Naive B cell (primary cell): Measurements from ENCODE around the gene FOXO3. TPM values are rescaled to one million over a fixed set of nuclear protein-coding genes. Genes with fewer than 3 reads are reported as not detected.
A peak's percentile ranks its signal among the peaks of the same experiment; 100 is the strongest.

Experiments used
- ATAC-seq, 2 donors: fragments of 150-1000 bp; cut with Tn5 transposase; 2 replicates each; pipeline ENCODE4 v1.10.0; 2021; ENCODE audit warnings: low read depth in 2 of 2, mild to moderate bottlenecking in 2 of 2, moderate library complexity in 2 of 2
- DNase-seq: peaks from one replicate; pipeline ENCODE4 v3.0.0; 2022
- H3K27ac Mint-ChIP-seq, 6 donors: one replicate each; pipeline ENCODE4 v1.8.0; 2020 to 2022; ENCODE audit warnings: mild to moderate bottlenecking in 6 of 6, mixed read lengths in 6 of 6, moderate library complexity in 5 of 6, inconsistent platforms in 2 of 6
- H3K27me3 Mint-ChIP-seq, 3 donors: one replicate each; pipeline ENCODE4 v1.8.0; 2021 to 2022; ENCODE audit warnings: mixed read lengths in 3 of 3, mild to moderate bottlenecking in 1 of 3
- H3K36me3 Mint-ChIP-seq, 2 donors: one replicate each; pipeline ENCODE4 v1.8.0; 2020 to 2022; ENCODE audit warnings: mixed read lengths in 2 of 2, inconsistent platforms in 1 of 2, mild to moderate bottlenecking in 1 of 2
- H3K4me1 Mint-ChIP-seq, 3 donors: one replicate each; pipeline ENCODE4 v1.8.0; 2020 to 2022; ENCODE audit warnings: mixed read lengths in 3 of 3, inconsistent platforms in 1 of 3, mild to moderate bottlenecking in 1 of 3, moderate library complexity in 1 of 3
- H3K4me3 Mint-ChIP-seq, 8 donors: one replicate each; pipeline ENCODE4 v1.8.0; 2020 to 2022; ENCODE audit warnings: mild to moderate bottlenecking in 8 of 8, mixed read lengths in 8 of 8, moderate library complexity in 8 of 8, inconsistent platforms in 2 of 8
- H3K9me3 Mint-ChIP-seq, 7 donors: one replicate each; pipeline ENCODE4 v1.8.0; 2020 to 2022; ENCODE audit warnings: mixed read lengths in 7 of 7, mild to moderate bottlenecking in 5 of 7, inconsistent platforms in 2 of 7, moderate library complexity in 1 of 7
- polyA plus RNA-seq, 6 donors: library from polyadenylated mRNA; unstranded; fragments of 300-500 nt; fragmentation: Illumina TruSeq; gene quantifications; one replicate each; pipeline ENCODE4 v1.2.3, GENCODE V29; 2021; ENCODE audit warnings: low read depth in 6 of 6

Gene FOXO3
- polyA plus RNA-seq, 6 donors from 2014 or later = 9.9 to 25.6 (median 13.6) TPM

DNA sequence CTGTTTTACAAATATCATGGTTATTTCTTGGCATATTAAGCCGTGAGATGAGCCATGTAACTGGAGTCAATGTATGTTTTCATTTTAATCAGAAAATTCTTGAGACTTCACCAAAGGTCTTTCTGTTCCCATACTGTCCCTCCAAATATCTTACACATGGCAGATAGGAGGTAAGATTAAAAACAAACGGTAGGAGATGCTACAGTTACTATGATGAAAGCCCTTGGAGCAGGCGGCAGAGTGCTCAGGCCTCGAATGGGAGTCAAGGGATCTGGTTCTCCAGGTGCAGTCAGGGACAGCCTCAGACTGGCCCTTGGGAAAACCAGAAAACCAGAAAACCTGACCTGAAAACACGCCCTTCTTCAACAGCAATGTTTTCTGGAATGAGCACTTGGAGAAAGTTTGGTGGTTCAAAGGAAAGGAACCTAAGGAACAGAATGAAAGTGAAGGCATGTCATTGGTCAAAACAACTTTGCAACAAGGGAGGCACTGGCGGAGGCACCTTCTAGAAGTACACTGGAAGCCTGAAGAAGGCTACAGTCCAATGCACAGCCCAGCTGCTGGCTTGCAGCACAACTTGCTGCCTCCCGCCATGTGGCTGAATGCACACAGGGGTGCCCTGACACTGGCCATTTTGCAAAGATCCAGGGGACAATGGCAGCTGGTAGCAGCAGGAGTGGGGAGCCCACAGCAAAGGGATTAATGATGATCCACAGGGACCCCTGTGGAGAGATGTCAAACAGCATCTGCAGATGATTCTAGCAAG lies 17.4 kb upstream of the FOXO3 start:
- Mint-ChIP-seq H3K9me3 (peaks cover 0 to 9% (median 0%) of the 10 kb centered on the region in 7 donors), H3K4me3 (no peak overlapping the region), H3K36me3 (no peaks in the 10 kb centered on the region), H3K4me1 (peaks cover 7 to 18% (median 15%) of the 10 kb centered on the region in 3 donors), H3K27ac (no peak overlapping the region), H3K27me3 (peaks cover 0 to 15% (median 6%) of the 10 kb centered on the region in 3 donors)
- DNase-seq (no peak), ATAC-seq (no peak)

DNA sequence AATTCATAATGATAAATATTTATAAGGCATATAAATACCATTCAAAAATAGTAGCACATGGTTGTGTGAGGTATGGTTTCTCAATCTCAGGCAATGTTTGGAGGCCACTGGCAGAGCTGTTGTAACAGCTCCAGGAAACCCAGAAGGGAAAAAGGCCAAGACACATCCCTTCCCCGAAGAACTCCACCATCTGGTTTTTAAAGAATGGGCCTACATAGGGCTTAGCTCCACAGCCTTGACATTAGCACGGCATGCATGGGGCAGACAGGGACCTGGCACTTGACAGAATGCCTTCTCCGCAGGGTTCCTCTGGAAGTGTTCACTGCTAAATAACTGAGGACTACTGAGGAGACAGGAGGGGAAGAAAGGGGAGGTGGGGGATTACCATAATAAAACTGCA lies 16.1 kb upstream of the FOXO3 start:
- Mint-ChIP-seq H3K4me1 (peaks cover 7 to 18% (median 15%) of the 10 kb centered on the region in 3 donors), H3K9me3 (peaks cover 0 to 6% (median 0%) of the 10 kb centered on the region in 7 donors), H3K36me3 (no peaks in the 10 kb centered on the region), H3K27me3 (peaks cover 0 to 15% (median 6%) of the 10 kb centered on the region in 3 donors), H3K4me3 (no peak overlapping the region), H3K27ac (no peak overlapping the region)
- no peak for DNase-seq
- no peak for ATAC-seq

DNA sequence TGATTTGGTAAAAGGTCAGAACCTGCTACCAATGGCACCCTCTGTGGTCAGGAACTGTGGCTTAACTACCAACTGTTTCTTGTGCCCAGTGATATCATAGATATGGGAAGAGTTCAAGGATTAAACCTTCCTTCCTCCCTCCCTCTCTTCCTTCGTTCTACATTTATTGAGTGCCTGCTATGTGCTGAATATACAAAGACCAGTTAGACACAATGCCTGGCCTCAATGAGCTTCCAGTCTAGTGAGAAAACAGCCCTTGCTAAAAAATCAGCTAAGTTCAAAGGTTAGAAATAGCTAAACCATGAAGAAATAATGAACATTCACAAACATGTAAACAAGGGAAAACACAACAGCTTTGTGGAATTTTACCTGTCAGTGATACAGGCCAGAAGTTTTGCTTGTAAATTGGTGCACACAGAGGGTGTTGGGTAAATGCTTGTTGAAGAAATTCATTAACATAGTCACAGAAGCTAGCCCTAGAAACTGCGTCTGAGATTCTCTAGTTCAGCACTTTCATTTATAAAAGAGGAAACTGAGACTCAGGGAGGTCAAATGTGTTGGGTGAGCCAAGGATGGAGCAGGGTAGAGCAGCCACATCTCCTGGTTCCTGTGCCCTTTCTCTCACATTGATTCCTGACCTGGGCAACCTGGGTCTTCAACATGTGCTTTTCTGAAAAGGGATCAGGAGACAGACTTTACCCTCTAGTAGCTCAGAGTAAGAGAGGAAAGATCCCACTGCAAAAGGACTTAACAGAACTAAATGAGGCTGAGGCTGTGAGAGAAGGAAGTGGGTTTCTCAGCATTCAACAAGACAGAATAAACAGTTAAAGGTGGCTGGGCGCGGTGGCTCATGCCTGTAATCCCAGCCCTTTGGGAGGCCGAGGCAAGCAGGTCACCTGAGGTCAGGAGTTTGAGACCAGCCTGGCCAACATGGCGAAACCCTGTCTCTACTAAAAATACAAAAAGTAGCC lies 14.4 kb upstream of the FOXO3 start:
- no peak for DNase-seq
- no peak overlapping the region for H3K27ac Mint-ChIP-seq
- no peak overlapping the region for H3K4me3 Mint-ChIP-seq
- ATAC-seq = no peak
- H3K36me3 Mint-ChIP-seq = no peaks in the 10 kb centered on the region
- H3K9me3 Mint-ChIP-seq = no peaks in the 10 kb centered on the region
- peaks cover 7 to 18% (median 15%) of the 10 kb centered on the region in 3 donors for H3K4me1 Mint-ChIP-seq
- H3K27me3 Mint-ChIP-seq = peaks cover 0 to 15% (median 6%) of the 10 kb centered on the region in 3 donors

DNA sequence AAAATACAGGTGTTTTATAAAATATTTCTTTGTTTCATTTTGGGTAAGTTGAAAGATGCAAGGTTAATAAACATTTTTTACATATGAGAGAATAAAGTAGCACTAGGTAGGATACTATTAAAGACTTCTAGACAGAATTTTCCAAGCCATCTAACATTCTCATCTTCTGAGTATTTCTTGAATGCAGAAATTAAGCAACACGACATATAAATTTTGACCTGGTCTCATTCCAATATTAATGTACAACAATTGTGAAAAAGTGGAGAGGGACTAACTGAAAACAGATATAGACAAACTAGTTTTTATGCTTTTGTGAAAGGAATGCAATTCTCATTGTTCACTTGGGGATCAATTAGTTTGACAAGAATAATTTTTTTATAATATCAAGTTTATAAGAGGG lies 11.5 kb upstream of the FOXO3 start:
- Mint-ChIP-seq H3K36me3 (peaks cover 0 to 3% of the 10 kb centered on the region in 2 donors), H3K27me3 (peaks cover 0 to 6% (median 0%) of the 10 kb centered on the region in 3 donors), H3K4me1 (peaks cover 0 to 15% (median 9%) of the 10 kb centered on the region in 3 donors), H3K9me3 (no peaks in the 10 kb centered on the region), H3K27ac (no peak overlapping the region), H3K4me3 (no peak overlapping the region)
- ATAC-seq (no peak), DNase-seq (no peak)

DNA sequence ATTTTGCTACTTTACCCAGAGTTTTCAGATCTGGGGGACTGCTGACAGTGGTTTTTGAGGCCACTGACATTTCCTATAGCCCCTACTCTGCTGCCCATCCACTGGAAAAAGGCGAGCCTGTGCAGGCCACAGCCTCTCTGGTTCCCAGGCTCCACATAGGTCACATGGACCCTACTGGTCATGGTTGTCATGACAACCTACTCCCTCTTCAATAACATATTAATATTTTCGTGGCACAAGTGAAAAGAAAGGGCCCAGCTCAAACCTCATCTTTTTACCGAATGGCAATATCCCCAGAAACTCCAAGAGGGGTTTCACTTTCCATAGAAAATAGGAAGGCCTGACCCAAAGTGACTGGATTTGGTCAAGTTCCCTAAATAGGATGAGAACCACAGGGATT lies 11.0 kb upstream of the FOXO3 start:
- H3K27ac Mint-ChIP-seq = no peak overlapping the region
- DNase-seq (no peak), ATAC-seq (no peak)
- peaks cover 0 to 15% (median 9%) of the 10 kb centered on the region in 3 donors for H3K4me1 Mint-ChIP-seq
- H3K4me3 Mint-ChIP-seq = no peak overlapping the region
- H3K9me3 Mint-ChIP-seq = no peaks in the 10 kb centered on the region
- H3K27me3 Mint-ChIP-seq = peaks cover 0 to 6% (median 0%) of the 10 kb centered on the region in 3 donors
- H3K36me3 Mint-ChIP-seq = peaks cover 0 to 3% of the 10 kb centered on the region in 2 donors

DNA sequence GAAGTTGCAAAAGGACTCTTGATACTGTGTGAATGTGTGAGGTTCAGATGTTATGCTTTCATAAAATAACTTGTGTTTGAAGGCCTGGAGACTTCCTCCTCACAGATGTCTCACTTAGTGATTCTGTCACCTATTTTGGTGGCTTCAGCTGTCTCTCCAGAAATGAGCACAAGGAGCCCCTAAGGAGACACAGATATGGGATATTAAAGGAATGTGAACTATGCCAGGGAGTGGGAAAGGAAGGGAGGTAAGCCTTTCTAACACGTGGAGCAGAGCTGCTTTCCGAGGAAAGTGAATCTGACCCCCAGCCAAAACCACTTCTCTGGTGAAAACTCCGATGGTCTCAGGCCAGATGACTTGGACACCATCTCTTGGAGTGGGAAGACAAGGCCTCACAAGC lies 10.5 kb upstream of the FOXO3 start:
- Mint-ChIP-seq H3K36me3 (peaks cover 0 to 3% of the 10 kb centered on the region in 2 donors), H3K27me3 (peaks cover 2 to 6% (median 3%) of the 10 kb centered on the region in 3 donors), H3K4me3 (no peak overlapping the region), H3K9me3 (no peaks in the 10 kb centered on the region), H3K4me1 (peaks cover 0 to 15% (median 9%) of the 10 kb centered on the region in 3 donors), H3K27ac (peak overlapping the region in 1 of 6 donors; percentile 54)
- ATAC-seq (no peak), DNase-seq (no peak)

DNA sequence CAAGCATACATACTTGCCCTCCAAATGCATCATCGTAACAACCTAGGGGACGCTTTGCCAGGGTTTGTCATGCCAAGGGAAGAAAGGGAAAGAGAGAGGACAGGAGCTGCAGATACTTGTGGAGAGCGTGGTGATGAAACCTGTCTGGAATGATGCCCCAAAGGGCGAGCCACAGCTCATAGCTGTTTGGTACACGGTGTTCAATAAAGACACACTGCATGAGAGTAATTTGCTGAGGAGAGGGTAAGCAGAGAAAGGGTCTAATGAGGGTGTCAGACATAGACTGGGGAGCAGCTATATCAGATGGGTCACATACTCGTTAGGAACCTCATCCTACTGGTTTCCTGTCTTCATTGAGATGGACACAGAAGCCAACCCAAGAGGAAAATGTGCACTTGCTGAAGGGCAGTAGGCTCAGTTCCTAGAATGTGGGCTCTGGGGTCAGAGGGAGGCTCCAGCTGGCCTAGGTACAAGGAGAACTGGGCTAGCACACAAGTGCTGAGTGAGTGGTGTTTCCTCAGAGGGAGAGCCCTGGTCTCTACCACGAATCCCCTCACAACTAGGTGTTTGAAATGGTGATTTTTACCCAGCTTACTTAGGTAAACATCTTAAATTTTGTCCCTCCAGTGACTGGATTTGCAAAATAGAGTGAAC lies 5.2 kb upstream of the FOXO3 start:
- Mint-ChIP-seq H3K4me1 (peaks cover 4 to 16% (median 11%) of the 10 kb centered on the region in 3 donors), H3K4me3 (peak overlapping the region in 1 of 8 donors; percentile 100), H3K27ac (no peak overlapping the region), H3K36me3 (peaks cover 0 to 3% of the 10 kb centered on the region in 2 donors), H3K9me3 (no peaks in the 10 kb centered on the region), H3K27me3 (peaks cover 7 to 15% (median 13%) of the 10 kb centered on the region in 3 donors)
- DNase-seq = no peak
- ATAC-seq = no peak

DNA sequence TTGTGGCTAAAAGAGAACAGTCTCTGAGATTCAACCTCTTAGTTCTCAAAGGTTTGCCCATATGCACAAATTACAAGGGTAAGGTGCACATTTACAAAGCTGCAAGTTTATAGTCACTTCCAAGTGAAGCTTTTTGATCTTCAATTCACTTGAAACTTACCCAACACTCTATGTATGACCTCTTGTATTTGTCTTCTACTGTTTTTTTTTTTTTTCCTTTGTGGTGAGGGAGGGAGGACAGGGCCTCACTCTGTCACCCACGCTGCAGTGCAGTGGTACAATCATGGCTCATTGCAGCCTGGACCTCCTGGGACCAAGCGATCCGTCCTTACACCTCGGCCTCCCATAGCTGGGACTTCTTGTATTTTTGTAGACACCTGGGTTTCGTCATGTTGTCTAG lies 4.5 kb upstream of the FOXO3 start:
- Mint-ChIP-seq H3K4me1 (peaks cover 4 to 16% (median 11%) of the 10 kb centered on the region in 3 donors), H3K9me3 (no peaks in the 10 kb centered on the region), H3K36me3 (peaks cover 0 to 3% of the 10 kb centered on the region in 2 donors), H3K27me3 (peaks cover 7 to 15% (median 13%) of the 10 kb centered on the region in 3 donors), H3K27ac (peak overlapping the region in 1 of 6 donors; percentile 70), H3K4me3 (peak overlapping the region in 5 of 8 donors; percentile 38 to 100 (median 85))
- ATAC-seq (no peak), DNase-seq (no peak)

DNA sequence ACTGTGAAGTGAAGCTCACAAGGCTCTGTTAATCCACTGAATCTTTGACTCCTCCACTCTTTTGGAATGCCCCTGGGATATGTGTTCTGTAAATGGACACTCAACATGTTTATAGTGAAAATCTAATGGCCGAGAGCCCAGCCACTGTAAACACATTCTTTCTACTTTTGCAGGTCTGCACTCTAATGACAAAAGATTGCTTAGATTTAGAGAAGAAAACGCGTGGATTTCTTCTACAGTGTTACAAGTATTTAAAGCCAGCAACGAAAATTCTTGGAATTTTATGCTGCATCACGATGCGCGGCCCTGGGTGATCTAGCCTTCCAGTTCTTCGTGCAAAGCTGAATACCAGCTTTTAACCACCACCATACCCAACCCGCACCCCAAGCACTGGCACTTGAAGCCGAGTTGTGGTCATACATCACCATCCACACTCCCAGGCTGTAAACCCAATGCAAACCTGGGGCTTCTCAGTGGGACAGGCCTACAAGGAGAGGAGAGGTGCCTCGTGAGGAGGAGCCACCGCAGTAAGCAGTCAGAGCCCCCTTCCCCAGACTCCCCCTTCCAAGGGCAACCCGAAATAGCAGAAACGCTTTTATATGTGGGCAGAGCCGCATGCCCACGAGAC lies 3.7 kb upstream of the FOXO3 start:
- H3K27me3 Mint-ChIP-seq = peaks cover 7 to 15% (median 13%) of the 10 kb centered on the region in 3 donors
- peaks cover 7 to 20% (median 12%) of the 10 kb centered on the region in 3 donors for H3K4me1 Mint-ChIP-seq
- DNase-seq (no peak), ATAC-seq (no peak)
- peak overlapping the region; percentile 73 to 99 (median 88) for H3K27ac Mint-ChIP-seq
- H3K9me3 Mint-ChIP-seq = no peaks in the 10 kb centered on the region
- H3K36me3 Mint-ChIP-seq = peaks cover 0 to 3% of the 10 kb centered on the region in 2 donors
- H3K4me3 Mint-ChIP-seq = peak overlapping the region; percentile 82 to 100 (median 96)

DNA sequence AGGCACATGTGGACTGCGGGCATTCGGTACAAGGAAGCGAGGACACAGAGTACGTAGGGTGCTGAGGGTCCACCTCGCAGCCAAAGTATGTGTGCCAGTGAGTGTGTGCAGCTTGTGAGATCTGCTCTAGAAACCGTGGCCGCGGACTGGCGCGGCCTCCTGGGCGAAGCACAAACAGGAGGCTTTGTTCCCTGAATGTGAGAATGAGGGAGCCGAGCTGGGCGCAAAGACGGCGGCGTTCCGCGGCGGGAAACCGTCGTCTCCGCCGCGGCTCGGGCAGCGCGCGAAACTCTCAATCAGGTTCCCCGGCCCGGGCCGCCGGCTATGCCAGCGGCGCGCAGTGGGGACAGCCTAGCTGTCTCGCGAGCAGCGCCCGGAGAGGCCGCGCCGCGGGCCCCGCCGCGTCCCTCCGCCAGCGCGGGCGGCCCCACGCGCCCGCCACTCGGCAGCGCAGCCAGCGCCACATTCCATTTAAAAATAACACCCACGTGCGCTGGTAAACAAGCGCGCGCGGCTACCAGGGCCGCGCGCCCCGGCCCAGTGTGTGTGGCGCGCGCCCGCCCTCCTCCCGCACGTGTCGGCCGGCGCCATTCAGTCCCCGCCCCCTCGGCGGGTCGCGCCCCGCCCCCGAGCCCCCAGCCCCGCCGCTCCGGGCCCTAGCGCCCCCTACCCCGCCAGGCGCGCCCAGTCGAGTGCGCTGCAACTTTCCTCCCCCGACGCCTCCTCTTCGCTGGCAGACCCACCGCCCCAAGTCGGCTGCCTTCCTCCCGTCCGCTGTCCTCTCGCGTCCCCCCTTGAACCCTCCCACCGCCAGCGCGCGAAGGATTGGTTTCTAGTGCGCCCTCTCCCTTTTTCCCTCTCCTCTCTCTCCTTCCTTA lies 3.0 kb upstream of the FOXO3 start:
- peaks cover 7 to 15% (median 13%) of the 10 kb centered on the region in 3 donors for H3K27me3 Mint-ChIP-seq
- H3K4me3 Mint-ChIP-seq = peak overlapping the region; percentile 82 to 100 (median 98)
- H3K9me3 Mint-ChIP-seq = no peaks in the 10 kb centered on the region
- H3K27ac Mint-ChIP-seq = peak overlapping the region; percentile 99 to 100 (median 100)
- peaks cover 0 to 3% of the 10 kb centered on the region in 2 donors for H3K36me3 Mint-ChIP-seq
- ATAC-seq = peak; percentile 32 to 43
- DNase-seq = peak; percentile 75
- H3K4me1 Mint-ChIP-seq = peaks cover 15 to 25% (median 17%) of the 10 kb centered on the region in 3 donors

DNA sequence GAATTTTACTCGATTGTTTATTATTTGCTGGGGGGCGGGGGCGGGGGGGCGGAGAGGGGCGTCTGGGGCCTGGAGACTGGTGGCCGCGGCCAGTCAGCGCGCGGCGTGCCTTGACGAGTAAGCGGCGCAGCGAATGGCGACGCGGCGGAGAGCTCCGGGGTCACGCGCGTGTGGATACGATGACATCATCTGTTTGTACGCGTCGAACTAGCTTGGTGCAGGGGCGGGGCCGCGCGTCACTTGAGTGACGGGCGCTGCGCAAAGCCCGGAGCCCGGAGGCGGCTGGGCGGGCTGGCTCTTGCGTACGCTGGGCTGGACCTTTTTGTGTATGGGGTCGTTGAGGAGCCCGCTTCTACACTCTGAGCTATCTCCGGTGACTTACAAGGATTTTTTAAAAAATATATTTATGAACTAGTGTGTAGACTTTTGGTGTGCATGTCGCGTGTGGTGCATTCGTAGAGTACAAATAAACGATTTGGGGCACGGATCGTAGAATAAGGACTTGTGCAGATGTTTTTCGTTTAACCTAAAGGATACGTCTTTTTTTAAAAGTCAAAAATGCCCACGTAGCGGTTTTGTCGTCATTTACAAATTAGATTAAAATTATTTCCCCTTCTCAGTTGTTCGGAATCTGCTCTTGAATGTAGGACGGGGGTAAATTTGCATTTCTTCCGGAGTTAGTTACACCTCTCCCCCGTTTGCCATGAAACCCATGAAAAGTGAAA lies 2.2 kb upstream of the FOXO3 start:
- no peaks in the 10 kb centered on the region for H3K9me3 Mint-ChIP-seq
- H3K4me3 Mint-ChIP-seq = peak overlapping the region; percentile 82 to 100 (median 98)
- peak overlapping the region; percentile 99 to 100 (median 100) for H3K27ac Mint-ChIP-seq
- peaks cover 21 to 25% (median 23%) of the 10 kb centered on the region in 3 donors for H3K4me1 Mint-ChIP-seq
- ATAC-seq (peak; percentile 65 to 71), DNase-seq (peak; percentile 96)
- H3K36me3 Mint-ChIP-seq = peaks cover 0 to 2% of the 10 kb centered on the region in 2 donors
- peaks cover 7 to 15% (median 11%) of the 10 kb centered on the region in 3 donors for H3K27me3 Mint-ChIP-seq
